GM10266 (cell line): ENCODE data around the gene TMEM141.
"Not testable (repeated sequence)": the region's sequence is repeated elsewhere in the genome, so short reads cannot be mapped to it uniquely, and the experiment has no call there.

Source experiments
- DNase-seq: peaks from one replicate; pipeline ENCODE4 v3.0.0; 2012; ENCODE audit errors: extremely low spot score
- TF ChIP-seq, protein P1 (sequence below): IDR thresholded peaks from 2 replicates; pipeline ENCODE4 v1.5.1; 2012; ENCODE audit warnings: mild to moderate bottlenecking, low read depth; ENCODE audit not compliant: control insufficient read depth, insufficient read depth; ENCODE audit errors: missing control alignments

The TMEM141 gene

DNA sequence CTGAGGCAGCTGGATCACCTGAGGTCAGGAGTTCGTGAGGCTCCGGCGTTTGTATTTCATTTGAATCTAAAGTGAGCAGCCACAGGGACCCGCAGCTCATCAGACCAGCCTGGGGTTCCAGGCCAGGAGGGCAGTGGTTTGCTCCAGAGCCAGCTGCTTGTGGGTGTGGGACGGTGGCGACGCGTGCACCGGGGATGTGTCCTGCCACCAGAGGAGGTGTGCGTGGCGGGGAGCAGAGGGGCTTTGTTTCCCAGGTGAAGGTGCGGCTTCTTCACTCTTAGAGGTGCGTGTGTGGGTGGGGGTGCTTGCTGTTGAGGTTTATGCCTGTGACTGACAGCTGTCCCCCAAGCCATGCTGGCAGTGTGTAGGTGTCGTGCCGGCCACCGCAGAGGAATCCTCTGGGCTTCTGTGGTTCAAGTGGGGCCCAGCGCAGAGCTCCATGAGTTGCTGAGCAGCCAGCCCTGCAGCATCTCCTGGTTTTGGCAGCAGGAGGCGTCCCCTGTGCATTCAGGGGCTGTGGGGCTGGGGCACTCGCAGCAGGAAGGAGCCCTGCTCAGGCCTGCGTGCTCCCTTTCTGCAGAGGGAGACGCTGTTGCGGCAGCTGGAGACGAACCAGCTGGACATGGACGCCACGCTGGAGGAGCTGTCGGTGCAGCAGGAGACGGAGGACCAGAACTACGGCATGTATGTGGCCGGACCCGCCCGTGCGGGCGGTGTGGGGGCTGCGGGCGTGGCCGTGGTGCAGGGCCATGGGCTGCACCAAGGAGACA is 44.2 kb downstream of the TMEM141 start:
- DNase-seq = no peak
- TF ChIP-seq, protein P1, sequence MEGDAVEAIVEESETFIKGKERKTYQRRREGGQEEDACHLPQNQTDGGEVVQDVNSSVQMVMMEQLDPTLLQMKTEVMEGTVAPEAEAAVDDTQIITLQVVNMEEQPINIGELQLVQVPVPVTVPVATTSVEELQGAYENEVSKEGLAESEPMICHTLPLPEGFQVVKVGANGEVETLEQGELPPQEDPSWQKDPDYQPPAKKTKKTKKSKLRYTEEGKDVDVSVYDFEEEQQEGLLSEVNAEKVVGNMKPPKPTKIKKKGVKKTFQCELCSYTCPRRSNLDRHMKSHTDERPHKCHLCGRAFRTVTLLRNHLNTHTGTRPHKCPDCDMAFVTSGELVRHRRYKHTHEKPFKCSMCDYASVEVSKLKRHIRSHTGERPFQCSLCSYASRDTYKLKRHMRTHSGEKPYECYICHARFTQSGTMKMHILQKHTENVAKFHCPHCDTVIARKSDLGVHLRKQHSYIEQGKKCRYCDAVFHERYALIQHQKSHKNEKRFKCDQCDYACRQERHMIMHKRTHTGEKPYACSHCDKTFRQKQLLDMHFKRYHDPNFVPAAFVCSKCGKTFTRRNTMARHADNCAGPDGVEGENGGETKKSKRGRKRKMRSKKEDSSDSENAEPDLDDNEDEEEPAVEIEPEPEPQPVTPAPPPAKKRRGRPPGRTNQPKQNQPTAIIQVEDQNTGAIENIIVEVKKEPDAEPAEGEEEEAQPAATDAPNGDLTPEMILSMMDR = no peak

DNA sequence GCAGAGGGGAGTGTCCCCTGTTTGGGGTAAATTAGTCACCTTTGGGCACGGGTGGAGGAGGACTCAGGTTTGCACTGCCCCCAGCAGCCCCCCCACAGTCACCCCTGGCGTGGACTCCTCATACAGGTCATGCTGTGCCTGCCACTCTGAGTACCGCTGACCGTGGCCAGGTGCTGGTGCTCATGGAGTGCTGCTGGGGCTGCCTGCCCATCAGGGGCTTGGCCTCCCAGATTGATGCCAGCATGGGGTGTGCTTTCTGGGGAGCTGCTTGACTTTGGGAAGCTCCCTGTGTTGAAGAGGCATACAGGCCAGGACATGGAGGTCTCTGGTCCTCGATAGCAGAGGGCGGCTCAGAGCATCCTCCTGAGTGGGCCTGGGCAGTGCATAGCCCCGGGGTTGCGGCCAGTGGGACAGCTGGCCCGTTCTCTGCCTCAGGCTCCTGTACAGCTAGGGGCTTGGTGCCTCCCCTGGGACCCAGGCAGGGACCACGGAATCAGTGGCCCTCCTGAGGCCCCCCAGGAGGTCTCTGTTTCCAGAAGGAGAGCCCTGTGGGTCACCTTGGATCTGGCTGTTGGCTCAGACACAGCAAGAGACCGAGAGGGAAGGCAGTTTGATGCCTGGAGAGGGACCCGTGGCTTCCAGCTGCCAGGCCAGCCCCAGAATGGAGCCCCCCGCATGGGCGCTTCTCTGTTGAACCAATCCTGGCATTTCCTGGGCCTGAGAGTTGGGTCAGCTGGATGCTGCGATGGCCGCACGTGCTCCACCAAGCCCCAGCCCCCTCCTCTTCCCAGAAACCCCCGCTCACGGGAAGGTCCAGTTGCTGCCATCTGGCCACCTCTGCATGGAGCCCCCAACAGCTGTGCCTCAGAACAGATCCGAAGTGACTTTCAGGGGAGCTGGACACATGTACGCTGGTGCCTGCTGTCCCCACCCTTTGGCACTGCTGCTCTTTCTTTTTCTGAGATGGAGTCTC is 45.1 kb downstream of the TMEM141 start:
- TF ChIP-seq, protein P1 = no peak
- DNase-seq = no peak

DNA sequence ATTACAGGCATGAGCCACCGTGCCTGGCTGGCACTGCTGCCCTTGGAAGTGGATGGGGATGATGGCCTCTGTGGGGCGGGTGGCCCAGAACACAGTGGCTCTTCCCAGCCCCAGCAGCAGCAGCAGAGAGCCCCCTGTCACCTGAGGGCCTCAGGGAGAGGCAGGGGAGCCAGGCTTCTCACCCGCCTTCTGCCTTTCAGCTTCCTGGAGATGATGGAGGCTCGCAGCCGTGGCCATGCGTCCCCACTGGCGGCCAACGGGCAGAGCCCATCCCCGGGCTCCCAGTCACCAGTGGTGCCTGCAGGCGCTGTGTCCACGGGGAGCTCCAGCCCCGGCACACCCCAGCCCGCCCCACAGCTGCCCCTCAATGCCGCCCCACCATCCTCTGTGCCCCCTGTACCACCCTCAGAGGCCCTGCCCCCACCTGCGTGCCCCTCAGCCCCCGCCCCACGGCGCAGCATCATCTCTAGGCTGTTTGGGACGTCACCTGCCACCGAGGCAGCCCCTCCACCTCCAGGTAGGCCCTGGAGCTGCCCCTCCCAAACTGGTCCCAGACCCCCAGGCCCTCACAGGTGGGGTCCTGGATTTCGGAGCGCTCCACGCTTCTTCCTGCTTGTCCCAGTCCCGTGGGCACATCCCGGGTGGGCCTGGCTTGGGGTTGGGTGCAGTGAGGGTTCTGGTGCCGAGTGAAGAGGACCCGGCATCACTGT is 46.2 kb downstream of the TMEM141 start:
- TF ChIP-seq, protein P1 = no peak
- DNase-seq = no peak

DNA sequence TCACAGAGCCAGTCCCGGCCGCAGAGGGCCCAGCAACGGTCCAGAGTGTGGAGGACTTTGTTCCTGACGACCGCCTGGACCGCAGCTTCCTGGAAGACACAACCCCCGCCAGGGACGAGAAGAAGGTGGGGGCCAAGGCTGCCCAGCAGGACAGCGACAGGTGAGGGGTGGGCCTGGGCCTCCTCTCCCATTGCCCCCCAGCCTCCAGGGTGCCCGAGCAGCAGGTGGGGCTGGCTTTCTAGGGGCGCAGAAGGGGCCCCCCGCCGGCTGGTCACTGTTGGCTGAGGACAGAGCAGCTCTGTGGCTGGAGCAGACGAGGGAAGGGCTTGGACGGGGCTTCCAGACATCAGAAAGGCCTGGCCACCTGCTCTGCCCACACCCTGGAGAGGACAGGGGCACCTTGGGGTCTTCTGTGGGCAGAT is 46.7 kb downstream of the TMEM141 start:
- DNase-seq = not testable (repeated sequence)

DNA sequence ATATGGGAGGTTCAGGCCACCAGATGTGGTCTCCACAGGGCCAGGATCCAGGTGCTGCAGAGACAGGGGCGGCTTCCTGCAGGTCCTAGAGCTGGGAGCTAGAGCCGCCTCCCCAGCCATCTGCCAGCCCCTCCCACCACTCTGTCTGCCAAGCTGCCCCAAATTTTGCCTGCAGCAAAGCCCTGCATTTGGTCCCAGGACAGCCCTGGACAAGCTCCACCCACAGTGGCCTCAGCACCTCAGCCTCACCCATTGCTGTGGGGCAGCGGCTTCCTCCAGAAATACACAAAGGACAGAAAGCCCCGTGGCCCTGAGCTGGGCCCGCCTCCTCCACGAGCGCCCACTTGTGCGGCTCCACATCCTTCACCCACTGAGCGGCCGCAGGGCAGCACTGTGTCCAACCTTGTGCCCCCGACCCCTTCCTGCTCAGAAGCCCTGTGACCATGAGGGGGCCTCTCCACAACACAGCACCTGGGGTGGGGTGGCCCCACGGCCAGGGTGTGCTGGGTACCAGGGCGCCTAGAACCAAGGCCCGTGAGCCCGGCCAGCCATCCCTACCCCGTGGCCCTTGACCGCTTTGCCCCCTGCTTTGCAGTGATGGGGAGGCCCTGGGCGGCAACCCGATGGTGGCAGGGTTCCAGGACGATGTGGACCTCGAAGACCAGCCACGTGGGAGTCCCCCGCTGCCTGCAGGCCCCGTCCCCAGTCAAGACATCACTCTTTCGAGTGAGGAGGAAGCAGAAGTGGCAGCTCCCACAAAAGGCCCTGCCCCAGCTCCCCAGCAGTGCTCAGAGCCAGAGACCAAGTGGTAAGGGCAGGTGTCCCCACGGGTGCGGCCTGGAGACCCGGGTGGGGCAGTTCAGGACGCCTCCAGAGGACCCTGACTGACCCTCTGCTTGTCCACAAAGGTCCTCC is 47.4 kb downstream of the TMEM141 start:
- no peak for DNase-seq
- TF ChIP-seq, protein P1 = no peak

DNA sequence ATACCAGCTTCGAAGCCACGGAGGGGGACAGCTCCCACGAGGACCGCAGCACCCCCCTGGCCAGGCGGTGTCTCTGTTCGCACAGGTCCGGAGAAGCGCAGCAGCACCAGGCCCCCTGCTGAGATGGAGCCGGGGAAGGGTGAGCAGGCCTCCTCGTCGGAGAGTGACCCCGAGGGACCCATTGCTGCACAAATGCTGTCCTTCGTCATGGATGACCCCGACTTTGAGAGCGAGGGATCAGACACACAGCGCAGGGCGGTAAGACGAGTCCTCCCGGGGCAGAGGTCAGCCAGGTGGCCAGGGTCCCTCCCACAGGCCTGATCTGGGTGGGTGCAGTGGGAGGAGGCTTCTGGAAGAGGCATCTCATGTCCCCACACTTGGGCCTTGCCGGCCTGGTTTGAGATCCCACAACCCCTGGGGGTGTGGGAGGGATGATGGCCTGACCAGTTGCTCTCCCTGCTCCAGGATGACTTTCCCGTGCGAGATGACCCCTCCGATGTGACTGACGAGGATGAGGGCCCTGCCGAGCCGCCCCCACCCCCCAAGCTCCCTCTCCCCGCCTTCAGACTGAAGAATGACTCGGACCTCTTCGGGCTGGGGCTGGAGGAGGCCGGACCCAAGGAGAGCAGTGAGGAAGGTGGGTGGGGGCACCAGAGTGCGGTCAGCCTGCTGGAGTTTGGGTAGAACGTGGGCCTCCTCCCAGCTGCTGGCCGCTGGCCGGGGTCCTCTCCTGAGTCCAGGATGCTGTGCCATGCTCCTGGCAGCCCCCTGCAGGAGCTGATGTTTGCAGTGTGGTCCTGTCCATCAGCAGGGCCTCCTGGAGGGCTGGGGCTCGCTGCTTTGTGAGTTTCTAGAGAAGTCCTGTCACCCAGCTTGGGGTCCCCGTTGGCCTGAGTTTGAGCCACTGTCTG is 48.3 kb downstream of the TMEM141 start:
- TF ChIP-seq, protein P1 = no peak
- DNase-seq = no peak
